GM19035 (cell line): ENCODE data around the gene VPS9D1.
"Not testable (repeated sequence)": the region's sequence is repeated elsewhere in the genome, so short reads cannot be mapped to it uniquely, and the experiment has no call there.

Source experiments
- ATAC-seq: cut with Tn5 transposase; IDR thresholded peaks from one replicate; pipeline ENCODE4 v1.9.1; 2021; ENCODE audit not compliant: unreplicated experiment

The VPS9D1 gene

DNA sequence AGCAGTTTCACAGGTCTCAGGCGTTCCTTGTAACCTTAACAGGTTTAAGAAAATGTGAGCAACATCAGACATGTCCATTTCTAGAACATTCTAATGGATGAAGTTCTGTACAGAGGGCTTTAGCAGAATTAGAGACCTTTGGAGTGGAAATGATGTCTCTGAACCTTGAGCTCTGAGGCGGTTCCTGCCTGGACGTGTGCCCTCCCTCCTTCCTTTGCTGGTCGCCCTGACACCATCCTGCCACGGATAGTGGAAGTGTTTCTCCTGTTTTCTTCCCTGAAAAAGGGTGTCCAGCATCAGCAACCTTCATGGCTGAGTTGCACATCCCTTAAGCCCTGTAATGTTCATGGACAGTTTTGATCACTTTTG is 51.9 kb downstream of the VPS9D1 start:
- no peak for ATAC-seq

DNA sequence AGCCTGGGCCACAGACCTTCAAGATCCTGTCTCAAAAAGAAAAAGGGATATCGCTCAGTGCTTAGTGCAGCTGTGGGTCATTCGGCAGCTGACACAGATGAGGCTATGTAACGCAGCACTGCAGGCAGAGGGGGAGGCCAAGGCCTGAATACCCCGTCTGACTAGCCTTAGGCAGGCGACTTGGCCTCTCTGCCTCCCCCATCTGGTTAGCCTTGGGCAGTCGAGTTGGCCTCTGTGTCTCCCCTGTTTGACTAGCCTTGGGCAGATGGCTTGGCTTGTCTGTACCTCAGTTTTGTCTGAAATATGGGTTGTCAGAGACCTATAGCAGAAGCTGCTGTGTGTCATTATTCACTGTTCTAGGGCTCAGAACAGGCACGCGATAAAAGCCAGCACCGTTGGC is 53.1 kb downstream of the VPS9D1 start:
- no peak for ATAC-seq

DNA sequence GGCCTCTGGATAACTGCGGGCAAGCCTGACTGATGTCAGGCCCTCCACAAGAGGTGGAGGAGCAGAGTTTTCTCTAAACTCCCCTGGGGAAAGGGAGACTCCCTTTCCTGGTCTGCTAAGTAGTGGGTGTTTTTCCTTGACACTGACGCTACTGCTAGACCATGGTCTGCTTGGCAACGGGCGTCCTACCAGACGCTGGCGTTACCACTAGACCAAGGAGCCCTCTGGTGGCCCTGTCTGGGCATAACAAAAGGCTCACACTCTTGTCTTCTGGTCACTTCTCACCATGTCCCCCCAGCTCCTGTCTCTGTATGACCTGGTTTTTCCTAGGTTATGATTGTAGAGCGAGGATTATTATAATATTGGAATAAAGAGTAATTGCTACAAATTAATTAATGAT is 53.7 kb downstream of the VPS9D1 start:
- ATAC-seq, result not testable (repeated sequence)

DNA sequence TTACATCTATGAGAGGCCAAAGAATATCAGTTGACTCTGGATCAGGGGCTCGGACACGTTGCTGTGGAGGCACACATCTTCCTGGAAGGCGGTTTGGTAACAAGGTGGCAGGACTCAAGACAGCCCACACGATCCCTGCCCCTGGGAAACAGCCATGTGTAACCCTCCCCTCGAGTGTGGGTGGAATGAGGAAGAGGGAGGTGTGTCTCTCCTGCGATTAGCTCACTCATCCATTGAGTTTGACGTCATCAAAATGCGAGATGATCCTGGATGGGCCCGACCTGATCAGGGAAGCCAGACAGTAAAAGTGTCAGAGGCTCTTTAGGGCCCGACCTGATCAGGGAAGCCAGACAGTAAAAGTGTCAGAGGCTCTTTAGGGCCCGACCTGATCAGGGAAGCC is 56.5 kb downstream of the VPS9D1 start:
- ATAC-seq, result not testable (repeated sequence)

DNA sequence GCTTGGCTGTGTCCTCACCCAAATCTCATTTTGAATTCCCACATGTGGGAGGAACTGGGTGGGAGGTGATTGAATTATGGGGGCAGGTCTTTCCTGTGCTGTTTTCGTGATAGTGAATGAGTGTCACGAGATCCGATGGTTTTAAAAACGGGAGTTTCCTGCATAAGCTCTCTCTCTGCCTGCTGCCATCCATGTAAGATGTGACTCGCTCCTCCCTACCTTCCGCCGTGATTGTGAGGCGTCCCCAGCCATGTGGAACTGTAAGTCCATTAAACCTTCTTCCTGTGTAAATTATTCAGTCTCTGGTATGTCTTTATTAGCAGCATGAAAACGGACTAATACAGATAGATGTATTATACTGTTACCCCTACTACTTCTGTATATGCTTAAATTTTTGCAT is 59.5 kb downstream of the VPS9D1 start:
- ATAC-seq, result no peak

DNA sequence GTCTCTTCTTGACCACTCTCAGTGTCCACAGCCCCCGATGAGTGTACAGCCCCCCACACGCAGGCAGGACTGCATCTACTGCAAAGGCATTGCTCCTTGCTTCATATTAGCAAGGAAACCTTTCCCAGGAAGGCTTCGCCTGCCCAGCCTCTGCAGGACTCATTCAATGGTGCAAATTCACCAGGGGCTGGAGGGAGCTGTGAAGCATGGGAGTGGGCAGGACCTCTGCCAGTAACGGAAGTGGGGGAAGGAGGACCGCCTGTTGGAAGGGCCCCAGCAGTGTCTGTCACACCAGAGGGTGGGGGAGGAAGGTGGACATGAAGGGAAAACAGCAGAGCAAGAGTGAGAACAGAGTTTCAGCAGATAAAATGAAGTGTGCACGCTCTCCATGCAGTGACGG is 60.6 kb downstream of the VPS9D1 start:
- ATAC-seq, result no peak

DNA sequence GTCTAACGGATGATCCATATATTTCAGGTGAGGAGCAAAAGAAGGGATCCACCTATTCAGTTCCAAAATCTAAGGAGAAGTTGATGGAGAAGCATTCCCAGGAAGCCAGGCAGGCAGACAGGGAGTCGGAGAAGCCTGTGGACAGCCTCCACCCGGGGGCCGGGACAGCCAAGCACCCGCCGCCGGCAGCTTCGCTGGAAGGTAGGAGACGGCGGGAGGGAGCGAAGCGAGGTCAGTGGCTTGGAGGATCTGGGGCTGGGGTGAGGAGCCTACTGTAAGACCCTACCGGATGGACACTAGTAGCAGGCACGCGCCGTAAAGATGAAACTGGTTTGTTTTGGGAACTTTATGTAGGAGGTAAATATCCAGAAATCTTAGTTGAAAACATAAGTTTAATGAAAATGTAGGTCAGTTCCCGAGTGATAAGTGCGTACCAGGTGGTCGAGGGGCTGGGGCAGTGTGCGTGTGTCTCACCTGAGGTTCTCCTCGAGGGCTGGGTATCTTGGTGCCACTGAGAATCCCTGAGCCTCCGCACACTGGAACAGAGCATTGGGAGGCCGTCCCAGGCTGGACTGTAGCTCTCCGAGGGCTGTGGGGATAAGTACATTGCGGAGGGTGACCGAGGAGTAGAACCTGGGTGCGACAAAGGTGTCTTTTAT is 62.3 kb downstream of the VPS9D1 start:
- no peak for ATAC-seq

DNA sequence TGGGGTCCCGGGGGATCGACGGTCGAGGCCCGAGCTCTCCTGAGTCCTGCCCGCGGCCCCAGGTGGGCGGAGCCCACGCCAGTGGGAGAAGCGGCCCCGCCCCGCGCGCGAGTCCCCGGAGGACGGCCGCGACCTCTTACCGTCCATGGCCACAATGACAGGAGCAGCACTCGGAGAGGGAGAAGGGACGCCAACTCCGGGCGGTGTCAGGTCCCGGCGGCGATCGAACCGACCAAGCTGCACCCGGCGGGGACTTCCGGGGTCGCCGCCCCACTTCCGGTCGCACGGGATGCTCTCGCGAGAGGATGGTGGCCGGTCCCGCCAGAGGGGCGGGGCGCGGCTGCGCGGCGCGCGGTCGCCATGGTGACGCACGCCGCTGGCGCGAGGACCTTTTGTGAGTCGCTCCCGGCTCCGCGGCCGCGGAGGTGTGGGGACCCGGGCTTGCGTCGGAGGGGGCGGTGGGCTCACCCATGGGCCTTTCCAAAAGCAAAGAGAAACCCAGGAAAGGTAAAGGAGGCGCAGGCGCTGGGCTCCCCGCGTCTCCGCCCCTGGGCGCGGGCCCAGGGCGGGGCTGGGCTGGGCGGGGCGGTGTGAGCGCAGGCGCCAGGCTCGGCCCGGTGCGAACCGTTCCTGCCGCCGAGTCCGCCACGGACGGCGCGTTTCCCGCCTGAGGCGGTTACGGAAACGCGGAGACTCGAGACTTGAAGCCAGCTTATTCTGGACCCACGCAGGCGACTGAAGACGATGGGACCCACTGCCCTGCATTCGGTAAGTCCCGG is 63.1 kb downstream of the VPS9D1 start, which contains the start of the genes CHMP1A and SPATA33:
Gene CHMP1A, minus strand, starts transcription at position 267 of the 779 bp plus-strand sequence. Its CDS starts 120 bp downstream, at position 147.
Gene SPATA33, plus strand, starts transcription at position 395 of the 779 bp plus-strand sequence. Its CDS starts 76 bp downstream, at position 471.
- peak; percentile 92 for ATAC-seq
